HG02938 (cell line): ENCODE data around the gene CMKLR1.
A peak's percentile ranks its signal among the peaks of the same experiment; 100 is the strongest.

Experiments
- ATAC-seq: cut with Tn5 transposase; IDR thresholded peaks from one replicate; pipeline ENCODE4 v1.9.1; 2021; ENCODE audit warnings: mild to moderate bottlenecking, moderate library complexity; ENCODE audit not compliant: unreplicated experiment

Gene CMKLR1

DNA sequence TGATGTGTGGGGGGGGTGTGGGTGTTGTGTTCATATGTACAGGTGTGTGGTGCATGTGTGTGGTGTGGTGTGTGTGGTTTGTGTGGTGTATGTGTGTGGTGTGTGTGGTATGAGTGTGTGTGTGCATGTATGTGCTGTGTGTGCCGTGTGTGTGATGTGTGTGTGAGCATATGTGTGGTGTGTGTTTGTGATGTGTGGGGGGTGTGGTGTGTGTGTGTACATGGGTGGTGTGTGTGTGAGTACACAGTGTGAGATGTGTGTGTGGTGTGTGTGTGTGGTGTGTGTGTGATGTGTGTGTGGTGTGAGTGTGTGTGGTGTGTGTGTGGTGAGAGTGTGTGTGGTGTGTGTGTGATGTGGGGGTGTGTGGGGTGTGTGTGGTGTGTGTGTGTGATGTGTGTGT, 24.5 kb upstream of the CMKLR1 start:
- ATAC-seq: no peak

DNA sequence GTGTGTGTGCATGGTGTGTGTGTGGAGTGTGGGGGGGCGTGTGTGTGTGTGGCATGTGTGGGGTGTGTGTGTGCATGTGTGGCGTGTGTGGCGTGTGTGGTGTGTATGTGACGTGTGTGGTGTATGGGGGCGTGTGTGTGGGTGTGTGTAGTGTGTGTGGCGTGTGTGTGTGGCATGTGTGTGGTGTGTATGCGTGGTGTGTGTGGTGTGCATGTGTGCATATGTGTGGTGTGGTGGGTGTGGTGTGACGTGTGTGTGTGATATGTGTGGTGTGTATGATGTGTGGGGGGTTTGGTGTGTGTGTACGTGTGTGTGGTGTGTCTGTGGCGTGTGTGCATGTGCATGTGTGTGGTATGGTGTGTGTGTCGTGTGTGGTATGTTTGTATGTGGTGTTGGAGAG, 24.1 kb upstream of the CMKLR1 start:
- no peak for ATAC-seq

DNA sequence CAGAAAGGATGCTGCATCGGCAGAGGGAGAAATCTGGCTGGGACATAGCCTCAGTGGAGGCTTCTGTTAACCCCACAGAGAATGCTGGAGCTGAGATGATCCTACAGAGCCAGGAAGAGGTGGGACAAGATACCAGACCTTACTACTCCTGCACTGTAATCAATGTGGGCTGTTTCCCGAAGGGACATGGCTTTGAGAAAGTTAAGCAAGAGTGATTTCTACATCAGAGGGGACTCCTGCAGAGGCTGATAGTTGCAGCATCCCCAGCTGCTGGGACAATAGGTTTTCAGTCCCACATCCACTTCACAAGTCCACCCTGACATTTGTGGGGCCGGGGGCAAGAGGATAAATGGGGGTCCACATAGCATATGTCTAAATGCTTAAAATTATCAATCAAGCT, 22.5 kb upstream of the CMKLR1 start:
- ATAC-seq: no peak

GRCh38 chr12:108360487-108360886, 21.4 kb upstream of the CMKLR1 start:
- ATAC-seq: peak; percentile 73

GRCh38 chr12:108360057-108360456, 20.9 kb upstream of the CMKLR1 start:
- no peak for ATAC-seq

DNA sequence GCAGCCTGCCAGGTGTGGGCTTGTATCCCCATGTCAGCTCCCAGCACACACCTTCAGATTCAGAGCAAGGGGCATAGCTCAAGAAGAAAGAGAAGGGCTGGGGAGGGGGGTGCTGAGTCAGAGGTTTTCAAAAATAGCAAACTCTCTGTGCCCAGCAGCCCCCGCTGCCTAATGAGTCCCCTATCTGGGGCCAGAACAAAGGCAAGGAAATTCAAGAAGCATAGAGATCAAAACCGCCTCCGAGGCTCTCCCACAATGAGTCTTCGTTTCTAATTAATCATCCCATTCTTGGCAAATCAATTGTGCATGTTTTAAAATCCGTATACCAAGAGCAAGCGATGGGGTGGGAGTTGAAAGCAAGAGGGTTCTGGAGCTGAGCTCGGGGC, 19.5 kb upstream of the CMKLR1 start:
- ATAC-seq: no peak

DNA sequence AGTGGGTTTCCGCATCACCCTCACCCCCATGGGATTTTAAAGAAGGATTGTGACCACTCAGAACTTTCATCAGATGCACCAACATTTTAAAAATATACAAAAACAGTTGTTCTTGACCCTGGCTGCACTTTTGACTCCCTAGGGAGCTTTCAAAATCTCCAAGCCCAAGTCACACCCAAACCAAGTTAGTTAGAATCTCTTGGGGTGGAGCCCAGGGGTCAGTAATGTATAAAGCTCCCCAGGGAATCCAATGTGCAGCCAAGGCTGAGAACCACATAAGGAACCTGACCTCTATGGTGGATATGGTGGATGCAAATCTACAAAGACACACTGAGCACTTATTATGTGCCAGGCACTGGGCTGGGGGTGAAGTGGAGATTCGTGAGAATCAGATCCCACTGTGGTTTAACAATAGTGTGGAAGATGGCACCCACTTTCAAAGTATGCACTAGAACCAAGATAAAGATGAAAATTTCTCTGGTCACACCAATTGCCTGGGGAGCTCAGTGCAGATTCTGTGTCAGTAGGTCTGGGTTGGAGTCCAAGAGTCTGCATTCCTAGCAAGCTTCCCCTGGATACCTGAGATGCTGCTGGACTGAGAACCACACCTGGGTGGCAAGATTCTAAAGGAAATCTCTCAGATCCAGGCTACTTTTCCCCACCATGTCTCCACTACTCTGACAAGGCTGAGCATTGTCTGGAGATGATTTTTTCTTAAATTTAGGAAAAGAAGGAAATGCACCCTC, 18.9 kb upstream of the CMKLR1 start:
- no peak for ATAC-seq

- no peak for ATAC-seq
These were observed 18.0 kb upstream of the CMKLR1 start for GRCh38 chr12:108356835-108357806.

- ATAC-seq: no peak
These were observed 16.0 kb upstream of the CMKLR1 start for GRCh38 chr12:108355069-108355468.

GRCh38 chr12:108352591-108352990, 13.5 kb upstream of the CMKLR1 start:
- no peak for ATAC-seq

- ATAC-seq: no peak
These were observed 11.4 kb upstream of the CMKLR1 start for GRCh38 chr12:108350511-108350910.

DNA sequence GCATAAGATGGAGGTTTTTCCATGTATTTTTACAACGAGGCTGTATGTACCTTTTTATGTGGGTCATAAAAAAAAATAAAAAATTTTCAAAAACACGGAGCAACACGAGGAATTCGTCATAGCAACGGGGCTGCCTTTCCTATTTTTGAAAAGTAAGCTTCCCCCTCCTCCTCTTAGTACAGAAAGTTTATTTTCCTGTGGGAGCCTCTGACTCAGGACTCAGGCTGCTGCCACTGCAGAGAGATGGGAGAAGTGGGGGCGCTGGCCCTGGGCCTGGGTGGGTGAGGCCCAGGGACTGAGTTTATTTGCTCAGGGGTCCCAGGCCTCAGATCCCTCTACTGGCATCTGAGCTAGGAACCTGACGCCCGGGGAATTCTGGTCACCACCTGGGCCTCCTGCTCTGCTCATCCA, 10.2 kb upstream of the CMKLR1 start:
- no peak for ATAC-seq

- no peak for ATAC-seq
These were observed 9.7 kb upstream of the CMKLR1 start for GRCh38 chr12:108348842-108349241.

- no peak for ATAC-seq
These were observed 7.9 kb upstream of the CMKLR1 start for GRCh38 chr12:108346727-108347710.

DNA sequence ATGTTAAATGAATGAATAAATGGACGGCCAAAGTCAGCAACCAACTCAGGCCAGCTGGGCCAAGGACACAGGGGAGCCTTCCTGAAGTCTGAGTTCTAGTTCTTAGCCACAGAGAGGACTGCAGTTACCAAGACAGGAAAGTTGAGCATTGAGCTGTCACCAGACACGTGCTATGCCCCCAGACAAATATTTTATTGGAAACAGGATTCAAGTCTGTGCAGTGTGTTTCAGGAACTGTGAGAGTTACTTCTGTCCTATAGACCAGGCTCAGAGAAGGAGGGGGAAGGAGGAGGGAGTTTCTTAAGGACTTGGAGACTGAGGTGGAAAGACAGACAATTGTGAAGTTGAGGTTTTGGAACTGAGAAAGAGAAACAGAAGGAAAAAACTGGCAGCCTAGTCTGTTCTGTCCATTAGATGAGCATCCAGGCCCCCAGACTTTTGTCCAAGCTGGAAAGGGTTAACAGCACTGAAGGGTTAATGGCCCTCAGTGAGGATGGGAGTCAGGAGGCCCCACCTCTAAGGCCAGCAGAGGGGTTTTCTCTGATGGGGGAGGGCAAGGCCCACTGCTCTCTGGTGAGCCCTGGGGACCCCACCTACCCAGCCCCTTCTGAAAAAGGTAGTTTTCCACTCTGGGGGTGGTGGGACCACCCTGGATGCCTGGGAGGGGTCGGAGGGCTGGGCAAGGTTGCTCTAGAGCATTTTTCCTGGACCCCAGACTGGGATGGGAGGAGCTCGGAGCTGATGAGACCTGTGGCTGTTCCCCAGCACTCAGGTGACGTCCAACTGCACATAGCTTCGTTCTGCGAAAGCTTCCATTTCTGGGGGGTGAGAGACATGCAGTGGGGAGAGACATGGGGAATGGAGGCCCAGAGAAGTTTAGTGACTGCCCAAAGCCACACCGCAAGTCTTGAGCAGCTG, 6.9 kb upstream of the CMKLR1 start:
- no peak for ATAC-seq

DNA sequence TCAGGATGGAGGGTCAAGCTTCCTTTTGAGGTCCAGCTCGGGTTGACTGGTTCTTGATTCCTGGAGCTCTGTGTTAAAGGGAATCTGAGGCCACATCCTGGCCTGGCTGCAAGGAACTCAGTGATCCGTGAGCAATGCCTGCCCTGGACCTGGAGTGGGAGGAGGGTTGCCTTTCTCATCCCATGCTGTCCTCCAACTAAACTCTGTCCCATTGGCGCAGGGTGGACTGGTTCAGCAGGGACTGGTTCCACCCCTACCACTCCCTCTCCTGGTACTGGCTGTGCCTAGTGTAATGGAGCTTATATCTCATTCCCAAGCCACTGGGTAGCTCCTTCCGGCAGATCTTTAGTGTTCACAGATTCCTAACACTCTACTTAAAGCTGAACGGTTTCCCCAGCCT, 3.9 kb upstream of the CMKLR1 start:
- no peak for ATAC-seq

GRCh38 chr12:108341854-108342847, 3.0 kb upstream of the CMKLR1 start:
- no peak for ATAC-seq

GRCh38 chr12:108341356-108341755, 2.2 kb upstream of the CMKLR1 start:
- no peak for ATAC-seq

GRCh38 chr12:108340037-108340436, 926 bp upstream of the CMKLR1 start:
- no peak for ATAC-seq
